22Rv1 (cell line): ENCODE results near the gene PCP4.

ENCODE experiments used
- CTCF ChIP-seq: fragments of 450-650 bp; IDR thresholded peaks from 2 replicates; pipeline ENCODE4 v1.5.1; 2017; ENCODE audit warnings: mild to moderate bottlenecking
- ZFX ChIP-seq: fragments of 450-650 bp; IDR thresholded peaks from 2 replicates; pipeline ENCODE4 v1.6.1; 2017; ENCODE audit warnings: antibody characterized with exemption, borderline replicate concordance

GRCh38 chr21:39863111-39863510 lies 4.1 kb upstream of the PCP4 start:
- TF ChIP-seq CTCF, result no peak
- no peak for TF ChIP-seq ZFX
